CD4-positive, alpha-beta memory T cell (primary cell): ENCODE measurements around the gene HPS5. TPM values are rescaled to one million over a fixed set of nuclear protein-coding genes. Genes with fewer than 3 reads are reported as not detected.
A peak's percentile ranks its signal among the peaks of the same experiment; 100 is the strongest.

Experiments
- CTCF ChIA-PET: fragments of 350-600 bp; sonication (Branson Sonifier 250); formaldehyde crosslinking; loops from one replicate; lab custom pipeline; 2021; ENCODE audit warnings: inconsistent platforms; ENCODE audit not compliant: partially characterized antibody; lab: Charles Lee
- POLR2A ChIA-PET: fragments of 350-600 bp; sonication (Branson Sonifier 250); formaldehyde crosslinking; loops from one replicate; lab custom pipeline; 2021; ENCODE audit not compliant: partially characterized antibody; lab: Charles Lee
- DNase-seq, 5 donors: peaks; one replicate each; pipeline versions ENCODE4 v3.0.0 to v3.0.0-alpha.2; 2020 to 2022; ENCODE audit warnings: mixed read lengths in 1 of 5
- H3K27ac ChIP-seq: one replicate; pipeline ENCODE4 v1.7.0; 2013; ENCODE audit warnings: low read depth, low read length
- H3K27me3 ChIP-seq: 2 replicates; pipeline ENCODE4 v1.7.0; 2013; ENCODE audit warnings: mild to moderate bottlenecking, low read length, moderate library complexity; ENCODE audit not compliant: insufficient read depth
- H3K36me3 ChIP-seq: 2 replicates; pipeline ENCODE4 v1.7.0; 2013; ENCODE audit warnings: mild to moderate bottlenecking, low read length, moderate library complexity; ENCODE audit not compliant: insufficient read depth
- H3K4me1 ChIP-seq: 2 replicates; pipeline ENCODE4 v1.7.0; 2013; ENCODE audit warnings: mild to moderate bottlenecking, low read length, moderate library complexity; ENCODE audit not compliant: insufficient read depth
- H3K4me3 ChIP-seq, 2 donors: one replicate each; pipeline ENCODE4 v1.7.0; 2013; ENCODE audit warnings: low read length in 2 of 2, mild to moderate bottlenecking in 1 of 2
- H3K9me3 ChIP-seq, 2 donors: one replicate each; pipeline ENCODE4 v1.7.0; 2013; ENCODE audit warnings: low read length in 2 of 2, control low read depth in 1 of 2; ENCODE audit not compliant: control insufficient read depth in 1 of 2
- H3K27ac Mint-ChIP-seq, 7 donors: one replicate each; pipeline ENCODE4 v1.8.0; 2020 to 2021; ENCODE audit warnings: mixed read lengths in 7 of 7, mild to moderate bottlenecking in 6 of 7, inconsistent platforms in 3 of 7, moderate library complexity in 3 of 7
- H3K27me3 Mint-ChIP-seq, 2 donors: one replicate each; pipeline ENCODE4 v1.8.0; 2020 to 2021; ENCODE audit warnings: mixed read lengths in 2 of 2
- H3K36me3 Mint-ChIP-seq, 2 donors: one replicate each; pipeline ENCODE4 v1.8.0; 2020 to 2021; ENCODE audit warnings: mixed read lengths in 2 of 2, inconsistent platforms in 1 of 2, mild to moderate bottlenecking in 1 of 2
- H3K4me1 Mint-ChIP-seq, 4 donors: one replicate each; pipeline ENCODE4 v1.8.0; 2020 to 2021; ENCODE audit warnings: mixed read lengths in 4 of 4, mild to moderate bottlenecking in 1 of 4
- H3K4me3 Mint-ChIP-seq, 8 donors: one replicate each; pipeline ENCODE4 v1.8.0; 2020 to 2021; ENCODE audit warnings: mixed read lengths in 8 of 8, mild to moderate bottlenecking in 7 of 8, moderate library complexity in 6 of 8, inconsistent platforms in 3 of 8
- H3K9me3 Mint-ChIP-seq, 8 donors: one replicate each; pipeline ENCODE4 v1.8.0; 2020 to 2021; ENCODE audit warnings: mixed read lengths in 8 of 8, mild to moderate bottlenecking in 5 of 8, inconsistent platforms in 3 of 8, moderate library complexity in 1 of 8
- intact Hi-C: fragments of 100-400 bp; cut with micrococcal nuclease; formaldehyde crosslinking; loops from one replicate; pipeline ENCODE4 v1.15.1; 2023
- polyA plus RNA-seq, 2 donors: library from polyadenylated mRNA; unstranded; fragments of 300-500 nt; fragmentation: Illumina TruSeq; gene quantifications; one replicate each; pipeline ENCODE4 v1.2.3, GENCODE V29; 2021
- total RNA-seq, 2 experiments: library from RNA; stranded (reverse); gene quantifications; one replicate each; pipeline ENCODE4 v1.2.3, GENCODE V29; 2021

Gene HPS5
- total and polyA plus RNA-seq, 4 experiments from 2014 or later: 14.2 to 23.7 (median 18.6) TPM

GRCh38 chr11:18366286-18366685, 44.3 kb upstream of the HPS5 start:
- no peak overlapping the region for H3K4me3 ChIP-seq
- DNase-seq: no peak
- H3K4me1 Mint-ChIP-seq: peaks cover 11 to 18% (median 14%) of the 10 kb centered on the region in 4 donors
- H3K4me3 Mint-ChIP-seq: peak overlapping the region in 4 of 8 donors; percentile 30 to 68 (median 48)
- H3K4me1 ChIP-seq: no peaks in the 10 kb centered on the region
- ChIA-PET POLR2A (interaction anchor here (1.0 to 3.6 kb wide), 2 partner anchors 17 to 29 kb away, joined by 4 to 17 read pairs; partner anchors contain the start of gene LDHA), CTCF (interaction anchor here (1.1 kb wide), 1 partner anchor 365 kb away, joined by 3 read pairs; no protein-coding TSS in a partner anchor)
- no peaks in the 10 kb centered on the region for H3K9me3 Mint-ChIP-seq
- H3K27me3 Mint-ChIP-seq: no peaks in the 10 kb centered on the region
- no peak overlapping the region for H3K27ac ChIP-seq
- no peaks in the 10 kb centered on the region for H3K9me3 ChIP-seq
- peaks cover 31% of the 10 kb centered on the region for H3K36me3 ChIP-seq
- peak overlapping the region in 6 of 7 donors; percentile 37 to 92 (median 76) for H3K27ac Mint-ChIP-seq
- intact Hi-C loops: loop anchor here (2.0 kb wide), 1 partner anchor 29 kb away; the partner anchor contains the start of gene LDHA
- peaks cover 23 to 50% of the 10 kb centered on the region in 2 donors for H3K36me3 Mint-ChIP-seq
- no peaks in the 10 kb centered on the region for H3K27me3 ChIP-seq

GRCh38 chr11:18365741-18366140, 43.8 kb upstream of the HPS5 start:
- CTCF ChIA-PET: interaction anchor here (1.1 kb wide), 1 partner anchor 365 kb away, joined by 3 read pairs; no protein-coding TSS in a partner anchor
- Histone ChIP-seq H3K4me3 (no peak overlapping the region), H3K36me3 (peaks cover 34% of the 10 kb centered on the region), H3K27ac (no peak overlapping the region), H3K27me3 (no peaks in the 10 kb centered on the region), H3K9me3 (no peaks in the 10 kb centered on the region), H3K4me1 (no peaks in the 10 kb centered on the region)
- Mint-ChIP-seq H3K4me3 (peak overlapping the region in 1 of 8 donors; percentile 1), H3K36me3 (peaks cover 23 to 53% of the 10 kb centered on the region in 2 donors), H3K9me3 (no peaks in the 10 kb centered on the region), H3K27me3 (no peaks in the 10 kb centered on the region), H3K4me1 (peaks cover 9 to 18% (median 12%) of the 10 kb centered on the region in 4 donors), H3K27ac (peak overlapping the region; percentile 12 to 92 (median 74))
- intact Hi-C loops: loop anchor here (2.0 kb wide), 1 partner anchor 29 kb away; the partner anchor contains the start of gene LDHA
- POLR2A ChIA-PET: interaction anchor here (1.0 to 3.6 kb wide), 2 partner anchors 18 to 29 kb away, joined by 4 to 17 read pairs; partner anchors contain the start of gene LDHA
- DNase-seq: no peak

- H3K4me3 Mint-ChIP-seq: no peak overlapping the region
- no peaks in the 10 kb centered on the region for H3K9me3 Mint-ChIP-seq
- no peaks in the 10 kb centered on the region for H3K27me3 Mint-ChIP-seq
- Histone ChIP-seq H3K4me3 (no peak overlapping the region), H3K36me3 (peaks cover 34% of the 10 kb centered on the region), H3K27ac (no peak overlapping the region), H3K9me3 (no peaks in the 10 kb centered on the region), H3K4me1 (no peaks in the 10 kb centered on the region), H3K27me3 (no peaks in the 10 kb centered on the region)
- H3K4me1 Mint-ChIP-seq: peaks cover 9 to 18% (median 11%) of the 10 kb centered on the region in 4 donors
- no peak for DNase-seq
- H3K36me3 Mint-ChIP-seq: peaks cover 23 to 50% of the 10 kb centered on the region in 2 donors
- intact Hi-C loops: no loop called here
- peak overlapping the region in 3 of 7 donors; percentile 1 to 85 (median 20) for H3K27ac Mint-ChIP-seq
- POLR2A ChIA-PET: interaction anchor here (0.7 to 3.6 kb wide), 2 partner anchors 31 to 73 kb away, joined by 3 to 17 read pairs; partner anchors contain the start of gene LDHA
- CTCF ChIA-PET: no interaction called here
Observed at GRCh38 chr11:18364495-18365073, 42.6 kb upstream of the HPS5 start.

DNA sequence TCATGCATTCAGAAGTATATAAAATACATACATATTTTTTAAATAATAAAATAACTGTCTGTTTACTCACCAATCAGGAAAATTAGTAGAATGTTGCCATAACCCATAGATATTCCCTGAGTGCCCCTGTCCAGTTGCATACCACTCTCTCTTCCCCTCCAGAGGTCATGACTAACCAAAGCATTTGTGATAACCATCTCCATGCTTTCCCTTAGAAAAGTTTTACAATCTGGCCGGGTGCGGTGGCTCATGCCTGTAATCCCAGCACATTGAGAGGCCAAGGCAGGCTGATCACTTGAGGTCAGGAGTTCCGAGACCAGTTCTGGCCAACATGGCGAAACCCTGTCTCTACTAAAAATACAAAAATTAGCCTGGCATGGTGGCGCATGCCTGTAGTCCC, 39.2 kb upstream of the HPS5 start:
- H3K27ac Mint-ChIP-seq: peak overlapping the region in 2 of 7 donors; percentile 9 to 71
- Histone ChIP-seq H3K36me3 (peaks cover 51% of the 10 kb centered on the region), H3K4me1 (no peaks in the 10 kb centered on the region), H3K27me3 (no peaks in the 10 kb centered on the region), H3K9me3 (no peaks in the 10 kb centered on the region), H3K4me3 (no peak overlapping the region), H3K27ac (no peak overlapping the region)
- ChIA-PET POLR2A (interaction anchor here (1.6 to 1.7 kb wide), 2 partner anchors 33 to 34 kb away, joined by 3 to 4 read pairs; partner anchors contain the start of gene LDHA), CTCF (interaction anchor here (0.8 kb wide), 1 partner anchor 255 kb away, joined by 3 read pairs; no protein-coding TSS in a partner anchor)
- H3K4me1 Mint-ChIP-seq: peaks cover 4 to 6% (median 5%) of the 10 kb centered on the region in 4 donors
- intact Hi-C loops: no loop called here
- H3K36me3 Mint-ChIP-seq: peaks cover 47 to 63% of the 10 kb centered on the region in 2 donors
- DNase-seq: no peak
- no peaks in the 10 kb centered on the region for H3K27me3 Mint-ChIP-seq
- H3K4me3 Mint-ChIP-seq: no peak overlapping the region
- H3K9me3 Mint-ChIP-seq: no peaks in the 10 kb centered on the region

DNA sequence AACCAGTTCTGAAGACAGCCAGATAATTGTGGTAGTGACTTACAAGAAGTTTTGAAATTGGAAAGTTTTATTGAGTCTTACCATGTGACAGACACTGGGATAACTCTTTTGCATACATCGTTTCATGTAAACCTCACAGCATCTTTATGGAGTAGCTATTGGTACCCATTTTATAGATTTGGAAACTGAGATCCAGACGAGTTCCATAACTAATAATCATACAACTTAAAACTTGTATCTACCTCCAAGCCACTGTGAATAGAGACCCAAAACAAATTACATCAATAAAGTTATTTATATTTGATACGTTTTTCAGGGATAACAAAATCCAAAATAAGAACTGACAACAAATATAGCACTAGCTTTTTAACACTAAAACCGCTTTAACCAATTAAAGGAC, 36.7 kb upstream of the HPS5 start:
- intact Hi-C loops: no loop called here
- Histone ChIP-seq H3K27me3 (no peaks in the 10 kb centered on the region), H3K27ac (no peak overlapping the region), H3K4me3 (no peak overlapping the region), H3K36me3 (peaks cover 35% of the 10 kb centered on the region), H3K9me3 (no peaks in the 10 kb centered on the region), H3K4me1 (no peaks in the 10 kb centered on the region)
- H3K9me3 Mint-ChIP-seq: no peaks in the 10 kb centered on the region
- H3K27ac Mint-ChIP-seq: peak overlapping the region in 3 of 7 donors; percentile 5 to 36 (median 31)
- no peak overlapping the region for H3K4me3 Mint-ChIP-seq
- DNase-seq: no peak
- POLR2A ChIA-PET: interaction anchor here (1.7 kb wide), 1 partner anchor 25 kb away, joined by 4 read pairs; no protein-coding TSS in a partner anchor
- H3K27me3 Mint-ChIP-seq: no peaks in the 10 kb centered on the region
- peaks cover 42 to 57% of the 10 kb centered on the region in 2 donors for H3K36me3 Mint-ChIP-seq
- no peaks in the 10 kb centered on the region for H3K4me1 Mint-ChIP-seq
- CTCF ChIA-PET: interaction anchor here (0.6 to 1.0 kb wide), 2 partner anchors 10 to 98 kb away, joined by 3 read pairs; no protein-coding TSS in a partner anchor

GRCh38 chr11:18352581-18352980, 30.6 kb upstream of the HPS5 start:
- intact Hi-C loops: no loop called here
- Histone ChIP-seq H3K27ac (no peak overlapping the region), H3K9me3 (no peaks in the 10 kb centered on the region), H3K36me3 (peaks cover 20% of the 10 kb centered on the region), H3K4me3 (no peak overlapping the region), H3K27me3 (no peaks in the 10 kb centered on the region), H3K4me1 (no peaks in the 10 kb centered on the region)
- Mint-ChIP-seq H3K27me3 (no peaks in the 10 kb centered on the region), H3K4me3 (no peak overlapping the region), H3K27ac (peak overlapping the region in 2 of 7 donors; percentile 12 to 73), H3K36me3 (peaks cover 45 to 61% of the 10 kb centered on the region in 2 donors), H3K9me3 (no peaks in the 10 kb centered on the region), H3K4me1 (peaks cover 0 to 1% (median 0%) of the 10 kb centered on the region in 4 donors)
- ChIA-PET CTCF (no interaction called here), POLR2A (interaction anchor here (0.6 to 0.9 kb wide), 2 partner anchors 31 to 220 kb away, joined by 3 read pairs; partner anchors contain the start of genes GTF2H1 and HPS5)
- no peak for DNase-seq
